ENCODE results near the gene DGKI. TPM values are rescaled to one million over a fixed set of nuclear protein-coding genes. Genes with fewer than 3 reads are reported as not detected.

Gene DGKI
- total RNA-seq, 1 experiment from 2014 or later = 0.79 TPM

GRCh38 chr7:137718355-137718754, 128.4 kb downstream of the DGKI start (continued):
- TF ChIP-seq HMGXB4 (CRISPR knock-in tag; IDR thresholded peaks at IDR 0.05) (no peak), JAZF1 (CRISPR knock-in tag; IDR thresholded peaks at IDR 0.05) (no peak), ATF1 (CRISPR knock-in tag; IDR thresholded peaks at IDR 0.05) (no peak), GABPB1 (CRISPR knock-in tag; IDR thresholded peaks at IDR 0.05) (no peak), IRF1 (CRISPR knock-in tag; IDR thresholded peaks at IDR 0.05) (no peak), TEAD4 (CRISPR knock-in tag; IDR thresholded peaks at IDR 0.05) (no peak)

DNA sequence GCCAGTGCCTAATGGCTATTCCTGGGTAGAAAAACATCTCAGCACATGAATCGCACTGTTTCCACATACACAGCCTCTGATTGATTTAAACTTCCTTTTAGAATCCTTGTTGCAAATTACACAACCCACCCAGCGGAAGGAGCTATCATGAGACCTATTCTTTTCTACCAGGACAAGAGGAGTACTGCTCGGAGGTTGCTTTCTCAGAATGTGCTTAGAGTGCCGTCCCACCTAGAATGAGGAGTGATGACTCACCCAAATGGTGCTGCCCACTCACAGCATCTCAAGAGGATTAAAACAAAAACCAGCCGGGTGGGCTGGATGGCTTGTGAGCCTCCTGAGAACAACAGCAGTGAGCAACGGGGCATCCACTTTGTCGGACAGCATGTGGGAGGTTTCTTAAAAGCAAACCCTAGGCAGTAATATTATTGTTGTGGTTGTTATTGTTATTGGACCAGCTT, 128.9 kb downstream of the DGKI start:
- H3K9me3 Mint-ChIP-seq = peaks cover 5% of the 10 kb centered on the region; the same call in 1 of the 2 replicates

GRCh38 chr7:137717045-137717444, 129.7 kb downstream of the DGKI start:
- POLR2A ChIA-PET = no interaction called here
- H3K27me3 Mint-ChIP-seq (ENCODE audit: low read depth) = no peaks in the 10 kb centered on the region
- no peak overlapping the region for H3K4me3 Mint-ChIP-seq
- no peak for DNase-seq (ENCODE audit: low spot score)
- H3K9me3 Mint-ChIP-seq = peaks cover 5% of the 10 kb centered on the region; the same call in 1 of the 2 replicates
- H3K4me1 Mint-ChIP-seq = peaks cover 28% of the 10 kb centered on the region
- no peaks in the 10 kb centered on the region for H3K36me3 Mint-ChIP-seq
- no peak overlapping the region for H3K27ac Mint-ChIP-seq
- TF ChIP-seq GABPB1 (CRISPR knock-in tag; IDR thresholded peaks at IDR 0.05) = no peak
- TF ChIP-seq SMAD4 (CRISPR knock-in tag; IDR thresholded peaks at IDR 0.05) = no peak
- no peak for TF ChIP-seq TP53 (CRISPR knock-in tag; IDR thresholded peaks at IDR 0.05)
- TF ChIP-seq, protein P1, sequence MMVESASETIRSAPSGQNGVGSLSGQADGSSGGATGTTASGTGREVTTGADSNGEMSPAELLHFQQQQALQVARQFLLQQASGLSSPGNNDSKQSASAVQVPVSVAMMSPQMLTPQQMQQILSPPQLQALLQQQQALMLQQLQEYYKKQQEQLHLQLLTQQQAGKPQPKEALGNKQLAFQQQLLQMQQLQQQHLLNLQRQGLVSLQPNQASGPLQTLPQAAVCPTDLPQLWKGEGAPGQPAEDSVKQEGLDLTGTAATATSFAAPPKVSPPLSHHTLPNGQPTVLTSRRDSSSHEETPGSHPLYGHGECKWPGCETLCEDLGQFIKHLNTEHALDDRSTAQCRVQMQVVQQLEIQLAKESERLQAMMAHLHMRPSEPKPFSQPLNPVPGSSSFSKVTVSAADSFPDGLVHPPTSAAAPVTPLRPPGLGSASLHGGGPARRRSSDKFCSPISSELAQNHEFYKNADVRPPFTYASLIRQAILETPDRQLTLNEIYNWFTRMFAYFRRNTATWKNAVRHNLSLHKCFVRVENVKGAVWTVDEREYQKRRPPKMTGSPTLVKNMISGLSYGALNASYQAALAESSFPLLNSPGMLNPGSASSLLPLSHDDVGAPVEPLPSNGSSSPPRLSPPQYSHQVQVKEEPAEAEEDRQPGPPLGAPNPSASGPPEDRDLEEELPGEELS (CRISPR knock-in tag; IDR thresholded peaks at IDR 0.05) = no peak
- no peak for TF ChIP-seq ZBTB21 (CRISPR knock-in tag; IDR thresholded peaks at IDR 0.05; ENCODE audit: borderline replicate concordance)
- no peak for TF ChIP-seq ZNF138 (CRISPR knock-in tag; conservative IDR thresholded peaks at IDR 0.05)
- TF ChIP-seq JUN (CRISPR knock-in tag; IDR thresholded peaks at IDR 0.05) = no peak
- no peak for TF ChIP-seq TEAD1 (CRISPR knock-in tag; IDR thresholded peaks at IDR 0.05)
- CTCF ChIA-PET = no interaction called here
- ATAC-seq = no peak

More for the DNA sequence above, 128.9 kb downstream of the DGKI start:
- H3K4me3 Mint-ChIP-seq = no peak overlapping the region
- ChIA-PET CTCF (interaction anchor here (0.5 kb wide), 1 partner anchor 63 kb away, joined by 3 read pairs; no protein-coding TSS in a partner anchor), POLR2A (no interaction called here)
- no peak overlapping the region for H3K27ac Mint-ChIP-seq
- H3K4me1 Mint-ChIP-seq = peaks cover 28% of the 10 kb centered on the region
- DNase-seq (ENCODE audit: low spot score) (no peak), ATAC-seq (peak; percentile 86)
- no peaks in the 10 kb centered on the region for H3K27me3 Mint-ChIP-seq (ENCODE audit: low read depth)
- no peaks in the 10 kb centered on the region for H3K36me3 Mint-ChIP-seq
- peak; percentile 56; the same call in 1 of the 2 replicates for TF ChIP-seq ZNF423 (CRISPR knock-in tag; IDR thresholded peaks at IDR 0.05)
- TF ChIP-seq NR1H2 (CRISPR knock-in tag; IDR thresholded peaks at IDR 0.05) = no peak

GRCh38 chr7:137716061-137716460, 130.7 kb downstream of the DGKI start:
- H3K36me3 Mint-ChIP-seq = no peaks in the 10 kb centered on the region
- ATAC-seq (no peak), DNase-seq (ENCODE audit: low spot score) (no peak)
- H3K9me3 Mint-ChIP-seq = no peaks in the 10 kb centered on the region
- ChIA-PET CTCF (no interaction called here), POLR2A (no interaction called here)
- no peak overlapping the region for H3K4me3 Mint-ChIP-seq
- peaks cover 32% of the 10 kb centered on the region for H3K4me1 Mint-ChIP-seq
- no peak overlapping the region for H3K27ac Mint-ChIP-seq
- no peaks in the 10 kb centered on the region for H3K27me3 Mint-ChIP-seq (ENCODE audit: low read depth)
- no peak for TF ChIP-seq ARID4B (CRISPR knock-in tag; IDR thresholded peaks at IDR 0.05; ENCODE audit: borderline replicate concordance)
- TF ChIP-seq FOXP1 (CRISPR knock-in tag; IDR thresholded peaks at IDR 0.05; ENCODE audit: borderline replicate concordance) = no peak
- TF ChIP-seq ATF1 (CRISPR knock-in tag; IDR thresholded peaks at IDR 0.05) = no peak
- TF ChIP-seq ETV6 (CRISPR knock-in tag; IDR thresholded peaks at IDR 0.05) = no peak
- no peak for TF ChIP-seq ZNF425 (CRISPR knock-in tag; conservative IDR thresholded peaks at IDR 0.05)
- no peak for TF ChIP-seq NR3C1 (CRISPR knock-in tag; conservative IDR thresholded peaks at IDR 0.05; ENCODE audit: low read depth)
